GM12874 (cell line): ENCODE data around the gene LGR6.

Experiments
- CTCF ChIP-seq: IDR thresholded peaks from 2 replicates; pipeline ENCODE4 v1.5.1; 2011; ENCODE audit warnings: low read depth, mild to moderate bottlenecking, control low read depth, low read length, moderate library complexity; ENCODE audit not compliant: insufficient read depth

Gene LGR6

GRCh38 chr1:202201266-202201665 is 7.7 kb downstream of the LGR6 start:
- TF ChIP-seq CTCF, result no peak

GRCh38 chr1:202201971-202202370 is 8.4 kb downstream of the LGR6 start:
- TF ChIP-seq CTCF, result no peak

DNA sequence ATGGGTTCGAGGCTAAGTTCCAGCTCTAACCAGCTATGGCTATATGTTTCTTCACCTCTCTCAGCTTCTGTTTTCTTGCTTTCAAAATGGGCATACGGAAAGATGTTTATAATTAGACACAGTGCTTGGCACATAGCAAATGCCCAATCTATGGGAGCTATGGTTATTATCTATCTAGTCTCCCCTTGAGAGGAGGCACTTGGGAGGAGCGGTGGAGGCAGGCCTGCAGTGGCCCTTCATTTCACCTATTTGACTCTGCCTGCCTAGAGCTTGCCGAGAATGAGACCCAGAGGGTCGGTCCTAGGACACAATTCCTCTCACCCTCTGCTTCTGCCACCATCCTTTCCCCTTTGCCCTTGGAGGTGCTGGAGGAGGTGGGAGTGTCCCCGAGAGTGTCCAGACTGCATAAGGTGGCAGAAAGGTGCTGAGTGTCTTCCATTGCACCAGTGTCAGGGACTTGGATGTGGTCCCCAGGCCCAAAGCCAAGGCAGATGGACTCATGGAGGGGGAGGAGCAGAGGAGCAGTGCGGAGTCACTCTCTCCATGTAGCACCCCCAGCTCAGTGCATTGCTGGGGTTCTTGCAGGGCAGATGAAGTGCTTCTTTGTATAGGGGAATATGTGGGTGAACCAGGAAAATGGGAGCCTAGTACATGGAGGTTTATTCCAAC is 9.0 kb downstream of the LGR6 start:
- no peak for TF ChIP-seq CTCF

DNA sequence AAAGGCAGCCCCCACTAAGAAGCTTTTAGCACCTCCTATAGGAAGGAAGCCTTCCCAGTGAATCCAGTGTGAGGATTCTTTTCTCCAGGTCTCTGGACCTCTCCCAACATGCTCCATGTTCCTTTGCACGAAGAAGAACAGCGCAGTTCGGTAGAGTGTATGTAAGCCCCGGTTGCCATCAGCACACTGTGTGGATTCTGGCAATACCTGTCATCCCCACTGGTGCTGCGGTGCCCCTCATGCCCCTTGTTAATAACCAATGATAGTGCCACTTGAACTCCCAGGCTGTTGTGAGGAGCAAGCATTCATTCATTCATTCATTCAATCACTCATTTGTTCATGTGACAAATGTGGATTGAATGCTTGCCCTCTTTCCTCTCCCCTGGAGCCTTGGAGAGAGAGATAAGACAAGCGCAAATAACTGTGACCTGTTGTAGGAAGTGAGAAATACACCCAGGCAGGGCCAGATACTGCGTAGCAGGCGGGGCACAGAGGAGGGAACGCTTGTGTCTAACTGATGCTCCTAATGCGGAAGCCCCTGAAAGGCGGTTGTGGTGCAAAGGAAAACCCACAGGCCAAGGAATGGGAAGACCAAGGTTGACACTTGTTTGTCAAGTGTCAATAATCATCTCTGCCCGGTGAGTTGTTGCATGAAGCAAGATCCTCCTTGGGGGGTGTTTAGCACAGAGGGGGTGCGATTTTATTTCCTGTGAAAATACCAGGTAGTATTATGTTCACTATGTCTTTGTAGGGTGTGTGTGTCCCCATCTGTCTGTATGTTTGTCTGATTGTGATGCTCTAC is 9.8 kb downstream of the LGR6 start:
- no peak for TF ChIP-seq CTCF

DNA sequence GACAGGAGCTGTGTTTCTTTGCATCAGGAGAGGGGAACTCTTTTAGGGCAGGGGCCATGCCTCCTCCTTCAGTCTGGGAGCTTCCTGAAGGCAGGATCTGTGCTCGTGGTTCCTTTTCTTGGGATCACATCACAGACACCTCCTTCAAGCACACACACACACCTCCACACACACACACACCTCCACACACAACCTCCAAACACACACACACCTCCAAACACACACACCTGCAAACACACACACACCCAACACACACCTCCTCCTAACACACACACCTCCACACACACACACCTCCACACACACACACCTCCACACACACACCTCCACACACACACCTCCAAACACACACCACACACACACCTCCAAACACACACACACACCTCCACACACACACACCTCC is 10.5 kb downstream of the LGR6 start:
- no peak for TF ChIP-seq CTCF

- no peak for TF ChIP-seq CTCF
Observed at GRCh38 chr1:202205523-202206190, 12.1 kb downstream of the LGR6 start.

GRCh38 chr1:202207292-202207691 is 13.7 kb downstream of the LGR6 start:
- no peak for TF ChIP-seq CTCF
